HepG2 (cell line): Measurements from ENCODE around the gene CDH11. TPM values are rescaled to one million over a fixed set of nuclear protein-coding genes. Genes with fewer than 3 reads are reported as not detected.

Experiments
- HMGXB3 ChIP-seq: sonication (generic); formaldehyde crosslinking; IDR thresholded peaks from 2 replicates; pipeline ENCODE4 v1.4.0; 2020; ENCODE audit warnings: missing genetic modification reagents, borderline replicate concordance
- ZNF687 ChIP-seq: sonication (generic); formaldehyde crosslinking; IDR thresholded peaks from 2 replicates; pipeline ENCODE4 v1.5.1; 2020; ENCODE audit warnings: mild to moderate bottlenecking, missing genetic modification reagents, moderate library complexity
- polyA plus RNA-seq, 8 experiments: library from polyadenylated mRNA; depleted of rRNA in 3 of 8; stranded (reverse) in 7 of 8; unstranded in 1 of 8; fragments of >200 nt; fragmentation: Illumina TruSeq in 4 of 8; extraction: Trizol in 4 of 8; gene quantifications; 2 replicates each; pipeline versions ENCODE4 v1.2.1 to v1.2.3, GENCODE V29; 2011 to 2016; ENCODE audit warnings: low read depth in 4 of 8, missing spikeins in 1 of 8, mixed read lengths in 1 of 8; ENCODE audit not compliant: insufficient read depth in 1 of 8
- total RNA-seq, 5 experiments: library from RNA; depleted of rRNA; stranded (reverse); fragments of >200 nt; fragmentation: Illumina TruSeq; extraction: Trizol; gene quantifications; 2 replicates each; pipeline ENCODE4 v1.2.3, GENCODE V29; 2016; ENCODE audit warnings: low read depth in 1 of 5

The CDH11 gene
- total and polyA plus RNA-seq, 2 of the 13 experiments (the other 11 are each of a cell fraction or from before 2014, with no cell fraction given): not detected

- TF ChIP-seq ZNF687 (no peak), HMGXB3 (CRISPR knock-in tag) (no peak)
- TF ChIP-seq, all 625 proteins: peak for 0
These were observed 997 bp upstream of the CDH11 start (continued) for GRCh38 chr16:65122724-65123395.
